Peyer's patch (tissue), 4 donors: ENCODE data around the gene KRT7. TPM values are rescaled to one million over a fixed set of nuclear protein-coding genes. Genes with fewer than 3 reads are reported as not detected.
"Not testable (repeated sequence)": the region's sequence is repeated elsewhere in the genome, so short reads cannot be mapped to it uniquely, and the experiment has no call there.

ENCODE experiments used
- DNase-seq, 3 donors: peaks; one replicate each; pipeline ENCODE4 v3.0.0-alpha.2; 2017 to 2019
- H3K27ac ChIP-seq, 4 donors: fragments of 200-600 bp; sonication (generic); one replicate each; pipeline ENCODE4 v1.5.1; 2016 to 2019
- H3K27me3 ChIP-seq, 2 donors: fragments of 200-600 bp; sonication (generic); one replicate each; pipeline ENCODE4 v1.5.1; 2019
- H3K36me3 ChIP-seq, 3 donors: fragments of 200-600 bp; sonication (generic); one replicate each; pipeline ENCODE4 v1.5.1; 2016 to 2019
- H3K4me1 ChIP-seq, 4 donors: fragments of 200-600 bp; sonication (generic); one replicate each; pipeline ENCODE4 v1.5.1; 2016 to 2019
- H3K4me3 ChIP-seq, 4 donors: fragments of 200-600 bp; sonication (generic); 1 replicate in 3 of 4; 2 replicates in 1 of 4; pipeline ENCODE4 v1.5.1; 2016 to 2019; ENCODE audit warnings: mild to moderate bottlenecking in 1 of 4
- H3K9me3 ChIP-seq, 4 donors: fragments of 200-600 bp; sonication (generic); one replicate each; pipeline ENCODE4 v1.5.1; 2016 to 2019; ENCODE audit warnings: mild to moderate bottlenecking in 1 of 4
- CTCF ChIP-seq, 6 experiments: fragments of 450-650 bp in 4 of 6; fragments of 200-600 bp in 2 of 6; sonication (generic) in 1 of 6; IDR thresholded peaks; one replicate each; pipeline ENCODE4 v1.5.1; 2017 to 2019; ENCODE audit warnings: antibody characterized with exemption in 6 of 6, mild to moderate bottlenecking in 3 of 6, moderate library complexity in 1 of 6
- POLR2A ChIP-seq, 2 donors: fragments of 450-650 bp; IDR thresholded peaks; one replicate each; pipeline ENCODE4 v1.5.1; 2017; ENCODE audit warnings: antibody characterized with exemption in 2 of 2, mild to moderate bottlenecking in 2 of 2, moderate library complexity in 2 of 2
- total RNA-seq, 4 donors: library from RNA; depleted of rRNA; stranded (reverse); fragments of >200 nt; gene quantifications; one replicate each; pipeline ENCODE4 v1.1.0, GENCODE V29; 2016

KRT7 gene
- total RNA-seq, 4 donors from 2014 or later = 0.67 to 1.2 TPM; not detected in 2

GRCh38 chr12:52285851-52286530, 52.9 kb downstream of the KRT7 start:
- TF ChIP-seq CTCF (IDR thresholded peaks at IDR 0.05) (no peak), POLR2A (IDR thresholded peaks at IDR 0.05) (no peak)
- Histone ChIP-seq H3K27ac (no peak overlapping the region), H3K9me3 (no peaks in the 10 kb centered on the region), H3K4me3 (no peak overlapping the region), H3K36me3 (no peaks in the 10 kb centered on the region), H3K27me3 (no peaks in the 10 kb centered on the region), H3K4me1 (no peaks in the 10 kb centered on the region)
- DNase-seq = peak in 1 of 3 donors; percentile 40

DNA sequence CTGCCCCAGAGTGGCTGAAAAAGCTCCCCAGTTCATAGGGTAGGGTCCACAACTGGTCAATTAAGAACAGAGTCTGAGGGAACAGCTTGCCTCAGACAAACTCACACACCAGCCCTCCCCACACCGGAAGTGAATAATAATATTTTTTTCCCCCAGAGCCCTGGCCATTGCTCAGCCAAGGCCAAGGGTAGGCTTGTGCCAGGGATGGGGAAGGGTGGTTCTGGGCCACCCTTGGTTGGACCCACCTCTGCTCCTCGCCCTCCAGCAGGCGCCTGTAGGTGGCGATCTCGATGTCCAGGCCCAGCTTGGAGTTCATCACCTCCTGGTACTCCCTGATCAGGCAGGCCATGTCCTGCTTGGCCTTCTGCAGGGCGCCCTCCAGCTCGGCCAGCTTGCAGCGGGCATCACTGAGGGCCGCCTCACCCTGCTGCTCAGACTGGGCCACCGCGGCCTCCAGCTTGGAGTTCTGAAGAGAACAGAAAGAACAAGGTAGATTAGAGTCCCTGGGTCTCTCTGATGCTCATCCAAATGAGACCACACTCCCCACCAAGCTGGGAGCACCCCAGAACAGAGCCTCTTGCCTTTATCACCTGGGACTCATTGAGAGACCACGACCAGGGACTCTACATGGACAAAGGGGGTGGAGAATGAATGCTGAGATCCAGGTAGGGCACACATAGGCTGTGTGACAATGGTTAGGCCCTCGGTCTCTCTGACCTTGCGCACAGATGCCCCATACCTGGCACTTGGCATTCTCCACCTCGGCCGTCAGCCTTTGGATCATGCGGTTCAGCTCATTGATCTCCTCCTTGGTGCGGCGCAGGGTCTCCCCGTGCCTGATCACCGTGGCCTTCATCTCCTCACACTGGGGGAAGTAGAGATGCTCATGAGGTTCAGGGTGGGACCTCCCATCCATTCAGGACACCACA, 54.1 kb downstream of the KRT7 start:
- not testable (repeated sequence) for H3K9me3 ChIP-seq, H3K36me3 ChIP-seq, H3K27ac ChIP-seq, H3K27me3 ChIP-seq, H3K4me1 ChIP-seq, H3K4me3 ChIP-seq
- DNase-seq = peak in 1 of 3 donors; percentile 29
- peak in 1 of 6 experiments; percentile 7 for TF ChIP-seq CTCF (IDR thresholded peaks at IDR 0.05)

GRCh38 chr12:52287816-52288805, 55.1 kb downstream of the KRT7 start:
- DNase-seq = peak in 1 of 3 donors; percentile 41
- H3K4me1 ChIP-seq, H3K27ac ChIP-seq, H3K27me3 ChIP-seq, H3K4me3 ChIP-seq, H3K36me3 ChIP-seq, H3K9me3 ChIP-seq: not testable (repeated sequence)

- not testable (repeated sequence) for H3K4me3 ChIP-seq, H3K27me3 ChIP-seq, H3K27ac ChIP-seq, H3K9me3 ChIP-seq, DNase-seq, H3K36me3 ChIP-seq, H3K4me1 ChIP-seq
Observed at GRCh38 chr12:52290483-52291134, 57.6 kb downstream of the KRT7 start.

- Histone ChIP-seq H3K27me3 (no peaks in the 10 kb centered on the region), H3K4me3 (no peak within 1 kb of the TSS), H3K9me3 (no peaks in the 10 kb centered on the region), H3K36me3 (no peaks in the 10 kb centered on the region), H3K27ac (no peak within 1 kb of the TSS), H3K4me1 (no peaks in the 10 kb centered on the region)
- TF ChIP-seq CTCF (IDR thresholded peaks at IDR 0.05) = no peak
- DNase-seq = no peak
Observed at GRCh38 chr12:52291267-52291935, 58.4 kb downstream of the KRT7 start, which contains the start of gene KRT81. Gene KRT81 (minus strand): TSS chr12:52291534. CDS start chr12:52291465, 69 bp downstream.
